Neural progenitor cell (in vitro differentiated cells): ENCODE data around the gene CCDC89. TPM values are rescaled to one million over a fixed set of nuclear protein-coding genes. Genes with fewer than 3 reads are reported as not detected.

Source experiments
- DNase-seq: peaks from one replicate; pipeline ENCODE4 v3.0.0-alpha.2; 2016; ENCODE audit warnings: low spot score
- H2AFZ ChIP-seq: fragments of 200-600 bp; sonication (generic); replicated peaks from 2 replicates; pipeline ENCODE4 v1.6.1; 2016; ENCODE audit warnings: antibody characterized with exemption
- H3F3A ChIP-seq: fragments of 200-600 bp; sonication (generic); 2 replicates; pipeline ENCODE4 v1.6.1; 2016; ENCODE audit warnings: antibody characterized with exemption, low read depth
- H3K27ac ChIP-seq: fragments of 200-600 bp; sonication (generic); 2 replicates; pipeline ENCODE4 v1.5.1; 2016; ENCODE audit warnings: mild to moderate bottlenecking
- H3K27me3 ChIP-seq: fragments of 200-600 bp; sonication (generic); 2 replicates; pipeline ENCODE4 v1.6.1; 2016; ENCODE audit warnings: mild to moderate bottlenecking, moderate library complexity
- H3K36me3 ChIP-seq: fragments of 200-600 bp; sonication (generic); 2 replicates; pipeline ENCODE4 v1.5.1; 2016
- H3K4me1 ChIP-seq: fragments of 200-600 bp; sonication (generic); 2 replicates; pipeline ENCODE4 v1.6.1; 2016; ENCODE audit warnings: mixed run types
- H3K4me2 ChIP-seq: fragments of 200-600 bp; sonication (generic); 2 replicates; pipeline ENCODE4 v1.6.1; 2016
- H3K4me3 ChIP-seq: fragments of 200-600 bp; sonication (generic); 2 replicates; pipeline ENCODE4 v1.5.1; 2016
- H3K79me2 ChIP-seq: fragments of 200-600 bp; sonication (generic); 2 replicates; pipeline ENCODE4 v1.6.1; 2016; ENCODE audit warnings: low read depth
- H3K9ac ChIP-seq: fragments of 200-600 bp; sonication (generic); 2 replicates; pipeline ENCODE4 v1.6.1; 2016
- H3K9me3 ChIP-seq: fragments of 200-600 bp; sonication (generic); 2 replicates; pipeline ENCODE4 v1.5.1; 2016; ENCODE audit warnings: low read depth
- H4K20me1 ChIP-seq: fragments of 200-600 bp; sonication (generic); 2 replicates; pipeline ENCODE4 v1.6.1; 2016; ENCODE audit warnings: low read depth
- H3K27ac Mint-ChIP-seq: 3 replicates; pipeline ENCODE4 v1.8.0; 2021; ENCODE audit warnings: mixed read lengths
- H3K27me3 Mint-ChIP-seq: 2 replicates; pipeline ENCODE4 v1.8.0; 2022; ENCODE audit warnings: low read depth, mild to moderate bottlenecking, inconsistent platforms, moderate library complexity, mixed read lengths; ENCODE audit not compliant: insufficient read depth
- H3K36me3 Mint-ChIP-seq: 3 replicates; pipeline ENCODE4 v1.8.0; 2021; ENCODE audit warnings: mixed read lengths
- H3K4me1 Mint-ChIP-seq: 3 replicates; pipeline ENCODE4 v1.8.0; 2021; ENCODE audit warnings: mixed read lengths
- H3K4me3 Mint-ChIP-seq: 3 replicates; pipeline ENCODE4 v1.8.0; 2021; ENCODE audit warnings: mild to moderate bottlenecking, moderate library complexity, mixed read lengths
- H3K9me3 Mint-ChIP-seq: 3 replicates; pipeline ENCODE4 v1.8.0; 2020; ENCODE audit warnings: mixed read lengths
- CTCF ChIP-seq: fragments of 200-600 bp; sonication (generic); IDR thresholded peaks from 2 replicates; pipeline ENCODE4 v1.5.1; 2017; ENCODE audit warnings: antibody characterized with exemption, mild to moderate bottlenecking
- EZH2 ChIP-seq: fragments of 200-600 bp; sonication (generic); IDR thresholded peaks from 2 replicates; pipeline ENCODE4 v1.6.1; 2017; ENCODE audit warnings: antibody characterized with exemption, mild to moderate bottlenecking, moderate library complexity
- EZH2phosphoT487 ChIP-seq: fragments of 200-600 bp; sonication (generic); IDR thresholded peaks from 2 replicates; pipeline ENCODE4 v1.6.1; 2017; ENCODE audit warnings: antibody characterized with exemption
- total RNA-seq: library from RNA; depleted of rRNA; stranded (reverse); fragments of >200 nt; gene quantifications from 2 replicates; pipeline ENCODE4 v1.2.3, GENCODE V29; 2015; ENCODE audit warnings: low replicate concordance

The CCDC89 gene
- total RNA-seq, 1 donor from 2014 or later, result not detected

- no peak overlapping the region for H3K4me3 Mint-ChIP-seq
- Histone ChIP-seq H4K20me1 (no peaks in the 10 kb centered on the region), H2AFZ (no peak overlapping the region), H3K4me1 (peaks cover 57% of the 10 kb centered on the region), H3K9me3 (no peaks in the 10 kb centered on the region), H3K27ac (no peak overlapping the region), H3K9ac (no peak overlapping the region), H3K79me2 (peaks cover 8% of the 10 kb centered on the region), H3K36me3 (no peaks in the 10 kb centered on the region), H3F3A (peaks cover 35% of the 10 kb centered on the region), H3K4me2 (no peak overlapping the region), H3K4me3 (no peak overlapping the region), H3K27me3 (no peaks in the 10 kb centered on the region)
- TF ChIP-seq EZH2 (no peak), EZH2phosphoT487 (no peak), CTCF (no peak)
- H3K9me3 Mint-ChIP-seq, result no peaks in the 10 kb centered on the region
- peaks cover 46% of the 10 kb centered on the region for H3K4me1 Mint-ChIP-seq
- peak overlapping the region; percentile 66 for H3K27ac Mint-ChIP-seq
- DNase-seq, result no peak
- no peaks in the 10 kb centered on the region for H3K36me3 Mint-ChIP-seq
- H3K27me3 Mint-ChIP-seq, result no peaks in the 10 kb centered on the region
Measured at GRCh38 chr11:85721191-85721590, 35.2 kb upstream of the CCDC89 start.

DNA sequence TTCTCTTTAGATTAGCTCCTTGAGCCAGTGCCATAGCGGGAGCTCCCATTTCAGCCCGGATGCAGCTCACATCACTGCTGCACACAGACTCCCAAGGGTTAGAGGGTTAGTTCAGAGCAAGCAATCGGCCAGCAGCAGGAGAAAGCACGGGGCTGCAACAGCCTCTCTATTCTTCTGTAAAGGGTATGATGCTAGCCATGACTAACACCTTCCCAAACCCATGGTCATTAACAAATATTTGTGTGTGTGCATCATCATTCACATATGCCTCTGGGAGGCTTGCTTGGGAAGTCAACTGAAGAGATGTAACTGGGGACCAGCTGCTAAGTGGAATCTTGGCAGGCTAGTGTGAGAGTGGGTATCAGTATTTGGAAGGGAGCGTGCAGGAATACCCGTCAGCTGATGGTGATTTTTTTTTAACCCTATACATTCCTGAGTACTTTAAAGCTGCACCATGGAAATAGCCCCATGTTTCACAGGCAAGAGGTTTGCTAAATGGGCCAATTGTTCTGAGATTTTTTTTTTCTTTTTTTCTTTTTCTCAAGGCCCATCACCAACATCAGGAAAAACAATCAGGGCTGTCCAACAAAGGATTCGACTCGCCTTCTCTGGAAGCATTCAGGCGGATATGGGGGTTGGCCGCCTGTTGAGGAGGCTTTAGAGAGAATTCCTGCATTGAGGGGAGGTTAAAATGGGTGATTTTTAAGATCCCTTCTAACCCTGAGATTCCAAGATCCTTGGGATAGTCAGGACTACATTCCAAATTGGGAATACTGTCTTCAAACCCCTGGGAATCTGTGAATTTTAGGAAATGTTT is 33.2 kb upstream of the CCDC89 start:
- H3K4me1 Mint-ChIP-seq, result peaks cover 54% of the 10 kb centered on the region
- H3K4me3 Mint-ChIP-seq, result peak overlapping the region; percentile 83
- Histone ChIP-seq H3F3A (peaks cover 35% of the 10 kb centered on the region), H3K9me3 (no peaks in the 10 kb centered on the region), H4K20me1 (no peaks in the 10 kb centered on the region), H2AFZ (peak overlapping the region; percentile 33), H3K9ac (no peak overlapping the region), H3K4me2 (peak overlapping the region; percentile 77), H3K79me2 (peaks cover 14% of the 10 kb centered on the region), H3K4me1 (peaks cover 64% of the 10 kb centered on the region), H3K4me3 (peak overlapping the region; percentile 41), H3K27me3 (no peaks in the 10 kb centered on the region), H3K27ac (peak overlapping the region; percentile 94), H3K36me3 (no peaks in the 10 kb centered on the region)
- no peaks in the 10 kb centered on the region for H3K27me3 Mint-ChIP-seq
- TF ChIP-seq EZH2, result no peak
- no peak for TF ChIP-seq EZH2phosphoT487
- TF ChIP-seq CTCF, result no peak
- DNase-seq, result peak; percentile 90
- peak overlapping the region; percentile 98 for H3K27ac Mint-ChIP-seq
- no peaks in the 10 kb centered on the region for H3K9me3 Mint-ChIP-seq
- no peaks in the 10 kb centered on the region for H3K36me3 Mint-ChIP-seq

GRCh38 chr11:85718126-85718943 is 32.3 kb upstream of the CCDC89 start:
- H2AFZ ChIP-seq, result peak overlapping the region; percentile 33
- TF ChIP-seq EZH2phosphoT487 (no peak), EZH2 (no peak), CTCF (no peak)
- H3K79me2 ChIP-seq, result peaks cover 14% of the 10 kb centered on the region
- Mint-ChIP-seq H3K4me1 (peaks cover 54% of the 10 kb centered on the region), H3K27me3 (no peaks in the 10 kb centered on the region), H3K27ac (peak overlapping the region; percentile 98), H3K36me3 (no peaks in the 10 kb centered on the region), H3K4me3 (peak overlapping the region; percentile 83), H3K9me3 (no peaks in the 10 kb centered on the region)
- H3F3A ChIP-seq, result peaks cover 35% of the 10 kb centered on the region
- DNase-seq, result no peak
- no peaks in the 10 kb centered on the region for H3K36me3 ChIP-seq
- H4K20me1 ChIP-seq, result no peaks in the 10 kb centered on the region
- peak overlapping the region; percentile 41 for H3K4me3 ChIP-seq
- no peak overlapping the region for H3K9ac ChIP-seq
- no peaks in the 10 kb centered on the region for H3K9me3 ChIP-seq
- H3K4me1 ChIP-seq, result peaks cover 69% of the 10 kb centered on the region
- H3K27me3 ChIP-seq, result no peaks in the 10 kb centered on the region
- peak overlapping the region; percentile 77 for H3K4me2 ChIP-seq
- H3K27ac ChIP-seq, result peak overlapping the region; percentile 94
